A673 (cell line): Measurements from ENCODE around the gene OR10A5. TPM values are rescaled to one million over a fixed set of nuclear protein-coding genes. Genes with fewer than 3 reads are reported as not detected.

Experiments used
- BruUV-seq: library from RNA; stranded (reverse); fragments of 400-500 nt; replicated peaks from 2 replicates; lab custom pipeline; 2021; lab: Mats Ljungman, UMichigan
- CTCF ChIA-PET: fragments of 300-600 bp; sonication (Branson Sonifier 250); formaldehyde crosslinking; loops from one replicate; lab custom pipeline; 2022; ENCODE audit warnings: antibody characterized with exemption; lab: Charles Lee
- POLR2A ChIA-PET: fragments of 300-600 bp; sonication (Branson Sonifier 250); formaldehyde crosslinking; loops from one replicate; lab custom pipeline; 2022; ENCODE audit warnings: antibody characterized with exemption; ENCODE audit not compliant: low non-redundant PET; lab: Charles Lee
- DNase-seq: peaks from one replicate; pipeline ENCODE4 v3.0.0-alpha.2; 2015; ENCODE audit warnings: low spot score
- H3K27ac ChIP-seq: fragments of 200-600 bp; sonication (generic); 2 replicates; pipeline ENCODE4 v1.5.1; 2016; ENCODE audit warnings: mixed run types, low read depth, mild to moderate bottlenecking, mixed read lengths, antibody characterized with exemption, low read length; ENCODE audit not compliant: poor library complexity, severe bottlenecking
- H3K27me3 ChIP-seq: fragments of 200-600 bp; sonication (generic); replicated peaks from 2 replicates; pipeline ENCODE4 v1.6.1; 2017; ENCODE audit warnings: mixed run types, low read depth, mild to moderate bottlenecking, mixed read lengths, antibody characterized with exemption, low read length; ENCODE audit not compliant: insufficient read depth, poor library complexity
- H3K36me3 ChIP-seq: fragments of 200-600 bp; sonication (generic); 2 replicates; pipeline ENCODE4 v1.6.1; 2016; ENCODE audit warnings: mixed run types, mild to moderate bottlenecking, mixed read lengths, antibody characterized with exemption, low read length; ENCODE audit not compliant: insufficient read depth, poor library complexity, severe bottlenecking
- H3K4me1 ChIP-seq: fragments of 200-600 bp; sonication (generic); 2 replicates; pipeline ENCODE4 v1.6.1; 2017; ENCODE audit warnings: mixed run types, mild to moderate bottlenecking, mixed read lengths, antibody characterized with exemption, low read length; ENCODE audit not compliant: insufficient read depth, poor library complexity, severe bottlenecking
- H3K4me3 ChIP-seq: fragments of 200-600 bp; sonication (generic); 2 replicates; pipeline ENCODE4 v1.5.1; 2016; ENCODE audit warnings: low read depth, mixed run types, mild to moderate bottlenecking, mixed read lengths, low read length; ENCODE audit not compliant: poor library complexity, severe bottlenecking
- H3K9me3 ChIP-seq: fragments of 200-600 bp; sonication (generic); 2 replicates; pipeline ENCODE4 v1.6.1; 2016; ENCODE audit warnings: mixed run types, low read depth, mild to moderate bottlenecking, mixed read lengths, antibody characterized with exemption, low read length; ENCODE audit not compliant: poor library complexity, severe bottlenecking
- EZH2 ChIP-seq: fragments of 200-600 bp; sonication (generic); IDR thresholded peaks from 2 replicates; pipeline ENCODE4 v1.6.1; 2017; ENCODE audit warnings: borderline replicate concordance, low read depth, mild to moderate bottlenecking, mixed read lengths, antibody characterized with exemption, low read length; ENCODE audit not compliant: poor library complexity, severe bottlenecking
- intact Hi-C: fragments of 100-400 bp; cut with micrococcal nuclease; formaldehyde crosslinking; loops from one replicate; pipeline ENCODE4 v1.10.0; 2022; ENCODE audit not compliant: unreplicated experiment
- total RNA-seq: library from RNA; stranded (reverse); gene quantifications from 2 replicates; pipeline ENCODE4 v1.2.3, GENCODE V29; 2021
- TF ChIP-seq, protein P1 (sequence below): fragments of 300-800, 200-600 bp; sonication (generic); conservative IDR thresholded peaks from 2 replicates; pipeline ENCODE4 v1.5.1; 2017; ENCODE audit warnings: low read depth, mild to moderate bottlenecking, antibody characterized with exemption, low read length, moderate library complexity, mixed read lengths

The OR10A5 gene
- total RNA-seq, 1 experiment from 2014 or later: not detected

DNA sequence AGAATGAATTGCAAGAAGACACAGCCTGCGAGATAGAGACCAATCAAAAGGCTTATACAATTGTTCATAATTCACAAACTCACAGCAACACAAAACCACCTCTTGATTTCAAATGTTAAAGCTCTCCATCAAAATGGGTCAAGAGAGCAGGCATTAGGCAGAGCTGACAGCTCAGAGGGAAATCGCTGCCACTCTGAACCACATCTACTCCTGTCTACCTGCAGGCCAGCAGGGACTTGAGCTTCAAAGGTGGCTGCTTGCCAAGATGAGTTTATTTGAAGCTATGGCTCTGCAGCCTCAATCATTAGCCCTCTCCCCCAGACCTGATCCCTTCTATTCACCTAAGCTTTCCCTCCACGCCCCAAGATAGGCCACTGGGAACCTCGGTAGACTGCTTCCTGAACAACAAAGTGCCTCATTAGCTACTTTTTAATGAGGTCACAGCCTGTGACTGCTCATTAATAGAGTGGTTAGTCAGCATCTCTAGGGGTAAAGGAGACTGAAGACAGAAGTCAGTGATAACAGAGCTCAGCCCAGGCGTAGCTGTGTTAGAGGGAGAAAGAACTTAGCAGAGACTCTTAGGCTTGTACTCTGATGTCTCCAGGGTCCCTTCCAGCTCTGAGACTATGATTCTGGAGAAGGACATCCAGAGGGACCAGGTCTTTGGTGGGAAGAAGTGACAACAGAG is 21.2 kb upstream of the OR10A5 start:
- no peak overlapping the region for H3K4me3 ChIP-seq
- no peaks in the 10 kb centered on the region for H3K4me1 ChIP-seq
- no peaks in the 10 kb centered on the region for H3K36me3 ChIP-seq
- ChIA-PET POLR2A (no interaction called here), CTCF (no interaction called here)
- DNase-seq: no peak
- no peak overlapping the region for H3K27ac ChIP-seq
- H3K27me3 ChIP-seq: no peaks in the 10 kb centered on the region
- intact Hi-C loops: no loop called here
- BruUV-seq: no TSS peak
- TF ChIP-seq EZH2: no peak
- TF ChIP-seq, protein P1, sequence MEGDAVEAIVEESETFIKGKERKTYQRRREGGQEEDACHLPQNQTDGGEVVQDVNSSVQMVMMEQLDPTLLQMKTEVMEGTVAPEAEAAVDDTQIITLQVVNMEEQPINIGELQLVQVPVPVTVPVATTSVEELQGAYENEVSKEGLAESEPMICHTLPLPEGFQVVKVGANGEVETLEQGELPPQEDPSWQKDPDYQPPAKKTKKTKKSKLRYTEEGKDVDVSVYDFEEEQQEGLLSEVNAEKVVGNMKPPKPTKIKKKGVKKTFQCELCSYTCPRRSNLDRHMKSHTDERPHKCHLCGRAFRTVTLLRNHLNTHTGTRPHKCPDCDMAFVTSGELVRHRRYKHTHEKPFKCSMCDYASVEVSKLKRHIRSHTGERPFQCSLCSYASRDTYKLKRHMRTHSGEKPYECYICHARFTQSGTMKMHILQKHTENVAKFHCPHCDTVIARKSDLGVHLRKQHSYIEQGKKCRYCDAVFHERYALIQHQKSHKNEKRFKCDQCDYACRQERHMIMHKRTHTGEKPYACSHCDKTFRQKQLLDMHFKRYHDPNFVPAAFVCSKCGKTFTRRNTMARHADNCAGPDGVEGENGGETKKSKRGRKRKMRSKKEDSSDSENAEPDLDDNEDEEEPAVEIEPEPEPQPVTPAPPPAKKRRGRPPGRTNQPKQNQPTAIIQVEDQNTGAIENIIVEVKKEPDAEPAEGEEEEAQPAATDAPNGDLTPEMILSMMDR: no peak
- no peaks in the 10 kb centered on the region for H3K9me3 ChIP-seq

DNA sequence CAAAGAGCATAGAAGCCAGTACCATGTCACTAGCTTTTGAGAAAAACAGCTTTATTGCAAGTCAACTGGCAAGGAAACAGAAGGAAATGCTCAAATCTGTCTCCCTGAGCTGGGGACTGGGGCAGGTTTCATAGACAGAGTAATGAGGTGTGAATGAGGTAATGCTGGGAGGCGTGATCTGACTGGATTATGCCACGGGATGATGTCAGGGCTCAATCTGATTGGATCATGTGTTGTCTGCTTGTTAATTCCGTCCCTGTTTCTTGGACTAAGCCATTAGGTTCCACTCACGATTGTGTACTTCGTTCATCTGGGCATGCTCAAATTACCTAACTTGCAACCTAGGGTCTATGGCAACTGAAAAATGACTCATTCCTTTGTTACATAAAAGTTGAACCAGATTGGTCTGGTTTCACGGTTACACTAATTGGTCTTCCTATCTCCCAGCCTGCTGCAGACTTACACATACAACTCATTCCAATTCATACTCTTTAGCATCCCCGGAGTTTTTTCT is 20.2 kb upstream of the OR10A5 start:
- no TSS peak for BruUV-seq
- ChIA-PET POLR2A (no interaction called here), CTCF (no interaction called here)
- intact Hi-C loops: no loop called here
- no peak overlapping the region for H3K4me3 ChIP-seq
- no peak overlapping the region for H3K27ac ChIP-seq
- TF ChIP-seq EZH2: no peak
- TF ChIP-seq, protein P1: no peak
- no peaks in the 10 kb centered on the region for H3K27me3 ChIP-seq
- H3K36me3 ChIP-seq: no peaks in the 10 kb centered on the region
- no peaks in the 10 kb centered on the region for H3K4me1 ChIP-seq
- no peaks in the 10 kb centered on the region for H3K9me3 ChIP-seq
- DNase-seq: peak; percentile 7

DNA sequence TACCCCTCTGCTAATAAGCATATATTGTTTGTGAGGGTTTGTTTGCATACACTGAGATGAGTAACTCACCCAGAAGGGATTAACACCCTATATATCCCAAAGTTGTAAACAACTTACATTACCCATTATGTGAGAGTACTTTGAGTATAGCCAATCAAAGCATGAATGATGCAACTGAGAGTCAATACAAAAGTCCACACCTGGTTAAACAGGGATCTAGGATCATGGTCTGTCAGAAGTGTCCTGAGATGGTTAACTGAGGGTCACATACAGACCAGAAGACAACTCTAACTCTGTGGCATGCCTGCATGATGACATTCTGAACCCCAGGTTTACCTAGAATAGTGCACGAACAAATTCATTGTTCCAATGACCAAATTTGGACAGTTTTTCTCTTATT is 17.4 kb upstream of the OR10A5 start:
- intact Hi-C loops: no loop called here
- Histone ChIP-seq H3K27ac (no peak overlapping the region), H3K4me3 (no peak overlapping the region), H3K4me1 (no peaks in the 10 kb centered on the region), H3K36me3 (no peaks in the 10 kb centered on the region), H3K9me3 (no peaks in the 10 kb centered on the region), H3K27me3 (no peaks in the 10 kb centered on the region)
- TF ChIP-seq, protein P1: no peak
- no peak for TF ChIP-seq EZH2
- ChIA-PET POLR2A (no interaction called here), CTCF (no interaction called here)
- DNase-seq: no peak
- no TSS peak for BruUV-seq
